GM19438 (cell line): ENCODE data around the gene IL22RA1.

ENCODE experiments used
- ATAC-seq: cut with Tn5 transposase; IDR thresholded peaks from one replicate; pipeline ENCODE4 v1.9.1; 2021; ENCODE audit warnings: low read depth; ENCODE audit not compliant: unreplicated experiment

Gene IL22RA1

GRCh38 chr1:24142546-24143534 lies at the start of gene IL22RA1:
IL22RA1 (minus strand) TSS chr1:24143140; CDS start chr1:24143082, 58 bp downstream.
- no peak for ATAC-seq

- ATAC-seq, result no peak
Observed at GRCh38 chr1:24191860-24192259, 48.9 kb upstream of the IL22RA1 start.

GRCh38 chr1:24190983-24191461 lies 48.1 kb upstream of the IL22RA1 start:
- no peak for ATAC-seq

GRCh38 chr1:24189528-24189927 lies 46.6 kb upstream of the IL22RA1 start:
- no peak for ATAC-seq

- no peak for ATAC-seq
Observed at GRCh38 chr1:24186993-24187790, 44.3 kb upstream of the IL22RA1 start, which contains the start of gene IFNLR1. IFNLR1 (minus strand) TSS chr1:24187289; CDS start chr1:24187248, 41 bp downstream.

GRCh38 chr1:24186711-24186992 lies 43.7 kb upstream of the IL22RA1 start:
- no peak for ATAC-seq

GRCh38 chr1:24186031-24186710 lies 43.2 kb upstream of the IL22RA1 start:
- ATAC-seq, result no peak

- no peak for ATAC-seq
Observed at GRCh38 chr1:24185076-24185475, 42.1 kb upstream of the IL22RA1 start.

- ATAC-seq, result no peak
Observed at GRCh38 chr1:24182061-24182460, 39.1 kb upstream of the IL22RA1 start.

- no peak for ATAC-seq
Observed at GRCh38 chr1:24181619-24182018, 38.7 kb upstream of the IL22RA1 start.

- ATAC-seq, result no peak
Observed at GRCh38 chr1:24180676-24181075, 37.7 kb upstream of the IL22RA1 start.

- no peak for ATAC-seq
Observed at GRCh38 chr1:24179251-24179840, 36.4 kb upstream of the IL22RA1 start.

- no peak for ATAC-seq
Observed at GRCh38 chr1:24178407-24178806, 35.5 kb upstream of the IL22RA1 start.

- no peak for ATAC-seq
Observed at GRCh38 chr1:24177161-24177560, 34.2 kb upstream of the IL22RA1 start.

- ATAC-seq, result no peak
Observed at GRCh38 chr1:24175033-24175755, 32.3 kb upstream of the IL22RA1 start.

- no peak for ATAC-seq
Observed at GRCh38 chr1:24173638-24174575, 31.0 kb upstream of the IL22RA1 start.

GRCh38 chr1:24172598-24172997 lies 29.7 kb upstream of the IL22RA1 start:
- ATAC-seq, result no peak

- ATAC-seq, result no peak
Observed at GRCh38 chr1:24169286-24169685, 26.3 kb upstream of the IL22RA1 start.

- no peak for ATAC-seq
Observed at GRCh38 chr1:24168245-24168644, 25.3 kb upstream of the IL22RA1 start.
